Fibroblast of gingiva (primary cell): ENCODE measurements around the gene GMDS.
A peak's percentile ranks its signal among the peaks of the same experiment; 100 is the strongest.

Source experiments
- DNase-seq: peaks from one replicate; pipeline ENCODE4 v3.0.0-alpha.2; 2011; ENCODE audit warnings: low read depth

Gene GMDS

DNA sequence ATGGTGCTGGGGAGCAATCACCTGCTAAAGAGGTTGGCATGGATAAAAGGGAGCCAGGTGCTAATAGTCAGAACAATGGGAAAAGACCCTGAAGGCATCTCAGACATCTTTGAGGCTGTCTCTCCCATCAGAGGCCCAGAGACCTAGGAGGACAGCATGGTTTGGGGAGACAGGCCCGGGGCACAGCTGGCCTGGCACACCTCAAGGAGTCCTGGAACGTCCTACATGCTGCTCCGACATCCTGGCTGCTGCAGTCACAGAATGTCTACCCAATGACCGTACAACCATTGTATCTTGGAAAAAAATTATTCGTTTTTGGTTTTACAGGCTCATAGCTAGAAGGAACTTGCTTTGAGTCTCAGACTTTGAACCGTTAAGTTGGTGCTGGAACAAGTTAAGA is 4.4 kb downstream of the GMDS start:
- no peak for DNase-seq

DNA sequence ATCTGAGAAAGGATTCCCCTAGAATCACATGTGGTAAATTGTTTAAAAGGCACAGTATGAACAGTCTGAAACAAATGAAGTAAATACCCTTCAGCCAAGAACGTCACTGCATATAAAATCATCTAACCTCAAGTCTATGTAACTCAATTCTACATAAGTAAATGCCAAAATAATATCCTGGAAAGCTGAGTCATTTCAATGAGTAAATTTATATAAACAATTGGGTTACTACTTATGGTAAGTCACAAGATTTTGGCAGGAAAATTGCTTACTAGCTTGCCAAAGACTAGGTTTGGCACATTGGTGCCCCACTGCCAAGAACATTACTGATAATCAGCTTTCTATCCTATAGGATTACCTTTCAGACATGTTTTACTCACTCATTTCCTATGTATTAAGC is 8.4 kb downstream of the GMDS start:
- peak; percentile 96 for DNase-seq

DNA sequence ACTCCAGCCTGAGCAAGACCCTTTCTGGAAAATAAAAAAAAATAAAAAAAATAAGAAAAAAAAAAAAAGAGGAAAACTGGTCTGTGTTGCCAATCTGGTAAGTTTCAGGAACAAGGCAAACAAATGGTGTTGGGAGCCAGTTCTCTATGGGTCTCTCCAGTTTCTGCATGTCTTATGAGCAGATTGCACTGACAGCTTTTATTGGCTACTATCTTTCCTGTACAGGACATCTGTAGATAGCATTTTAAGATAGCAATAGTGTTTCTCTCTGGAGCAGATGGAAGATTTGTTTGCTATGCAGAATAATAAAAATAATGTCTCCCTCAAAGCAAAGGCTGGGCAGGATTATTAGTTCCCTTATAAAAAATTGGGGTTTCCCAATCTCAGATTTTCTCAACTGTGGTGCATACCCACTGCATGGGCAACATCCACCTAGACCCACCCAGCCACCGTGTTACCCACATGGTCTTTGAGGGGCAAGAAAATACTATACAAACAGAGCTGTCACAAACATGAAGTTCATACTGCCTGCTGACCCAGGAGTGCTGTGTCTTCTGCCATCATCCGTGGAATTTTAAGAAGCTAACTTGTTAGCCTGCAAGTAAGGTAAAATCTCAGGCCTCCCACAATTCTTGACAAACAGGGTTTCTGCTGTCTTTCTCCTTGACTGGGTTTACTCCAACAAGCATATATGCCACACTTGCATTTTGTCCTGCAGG is 9.5 kb downstream of the GMDS start:
- no peak for DNase-seq

DNA sequence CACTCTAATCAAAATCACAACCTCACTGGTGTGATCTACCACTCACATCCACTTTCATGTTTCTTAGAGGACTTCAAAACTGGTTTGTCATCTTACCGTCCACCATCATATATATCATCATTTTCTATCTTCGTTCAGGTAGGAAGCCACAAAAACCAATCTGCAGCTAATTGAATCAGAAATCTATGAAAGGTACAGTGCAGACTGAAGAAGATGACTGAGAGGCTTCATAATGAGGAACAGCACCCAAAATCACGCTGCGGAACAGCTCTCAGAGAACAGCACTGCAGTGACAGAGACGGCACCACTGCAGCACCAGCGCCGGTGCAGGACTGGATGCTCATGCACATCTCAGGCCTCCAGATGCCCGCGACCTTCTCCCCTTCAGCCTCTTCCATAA is 13.0 kb downstream of the GMDS start:
- DNase-seq: no peak

DNA sequence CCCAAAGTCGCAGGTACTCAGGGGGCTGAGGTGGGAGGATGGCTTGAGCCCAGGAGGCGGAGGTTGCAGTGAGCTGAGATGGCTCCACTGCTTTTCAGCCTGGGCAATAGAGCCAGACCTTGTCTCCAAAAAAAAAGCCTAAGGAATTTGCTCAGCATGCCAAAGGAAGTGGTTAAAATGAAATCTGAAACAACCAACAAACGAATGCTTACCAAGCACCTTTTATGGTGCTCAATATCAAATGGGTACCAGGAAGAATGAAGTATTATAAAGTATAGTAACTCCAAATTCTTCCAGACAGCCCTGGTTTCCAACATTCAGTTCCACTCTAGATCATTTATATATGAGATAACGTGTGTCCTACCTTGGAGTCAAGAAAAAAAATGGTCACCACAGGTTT is 14.0 kb downstream of the GMDS start:
- DNase-seq: peak; percentile 35

DNA sequence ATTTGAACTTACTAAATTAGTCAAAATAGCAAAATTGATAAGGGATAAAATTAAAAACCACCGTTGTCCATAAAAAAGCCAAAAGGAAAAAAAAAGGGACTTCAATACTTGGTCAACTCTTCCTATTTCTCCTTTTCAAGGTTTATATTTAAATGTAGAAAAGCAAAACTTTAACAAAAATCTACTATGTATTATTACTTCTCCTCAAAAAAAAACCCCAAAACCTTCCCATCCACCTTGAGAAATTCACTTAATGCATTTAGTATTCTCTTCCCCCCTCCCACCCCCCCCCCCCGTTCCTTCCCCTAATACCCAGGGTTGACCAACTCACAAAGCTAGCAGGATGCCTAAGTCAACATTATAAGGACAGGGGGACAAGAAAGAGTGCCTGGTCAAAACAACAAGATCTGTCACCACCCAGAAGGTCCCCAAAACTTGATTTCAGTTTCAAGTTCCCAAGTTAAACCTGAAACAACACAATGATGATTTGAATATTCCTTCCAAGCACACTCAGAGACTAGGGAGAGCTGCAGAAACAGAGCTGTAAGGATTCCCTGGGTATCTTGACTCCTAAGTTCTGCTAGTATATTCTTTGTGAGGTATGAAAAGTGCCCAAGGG is 14.6 kb downstream of the GMDS start:
- no peak for DNase-seq

DNA sequence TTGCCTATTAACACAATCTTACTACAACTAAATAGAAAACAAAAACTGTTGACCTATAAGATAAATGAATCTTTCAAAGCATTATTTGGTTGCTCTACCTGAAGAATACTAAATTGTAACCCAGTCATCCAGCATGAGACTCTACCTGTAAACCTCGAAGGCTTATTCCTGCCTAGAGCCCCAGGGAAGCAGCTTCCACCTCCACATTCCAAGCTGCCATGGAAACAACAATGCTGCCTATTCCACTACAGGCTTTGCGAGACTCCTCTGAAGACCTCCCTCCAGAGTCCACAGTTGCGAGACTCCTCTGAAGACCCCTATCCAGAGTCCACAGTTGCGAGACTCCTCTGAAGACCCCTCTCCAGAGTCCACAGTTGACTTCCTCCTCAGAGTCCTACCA is 15.7 kb downstream of the GMDS start:
- no peak for DNase-seq

DNA sequence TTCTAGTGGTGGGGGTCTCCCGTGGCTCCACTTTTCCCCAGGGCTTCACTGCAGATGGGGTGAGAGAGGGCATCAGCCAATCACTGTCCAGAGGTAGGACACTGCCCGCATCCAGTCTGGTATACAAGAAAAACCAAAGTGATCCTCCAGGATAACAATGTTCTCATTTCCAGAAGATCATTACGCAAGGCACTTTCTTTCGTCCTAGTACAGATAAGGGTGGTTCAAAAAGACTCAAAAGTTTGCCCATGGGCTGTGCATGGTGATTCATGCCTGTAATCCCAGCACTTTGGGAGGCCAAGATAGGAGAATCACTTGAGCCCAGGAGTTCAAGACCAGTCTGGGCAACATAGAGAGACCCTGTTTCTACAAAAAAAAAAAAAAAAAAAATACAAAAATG is 16.4 kb downstream of the GMDS start:
- DNase-seq: no peak

DNA sequence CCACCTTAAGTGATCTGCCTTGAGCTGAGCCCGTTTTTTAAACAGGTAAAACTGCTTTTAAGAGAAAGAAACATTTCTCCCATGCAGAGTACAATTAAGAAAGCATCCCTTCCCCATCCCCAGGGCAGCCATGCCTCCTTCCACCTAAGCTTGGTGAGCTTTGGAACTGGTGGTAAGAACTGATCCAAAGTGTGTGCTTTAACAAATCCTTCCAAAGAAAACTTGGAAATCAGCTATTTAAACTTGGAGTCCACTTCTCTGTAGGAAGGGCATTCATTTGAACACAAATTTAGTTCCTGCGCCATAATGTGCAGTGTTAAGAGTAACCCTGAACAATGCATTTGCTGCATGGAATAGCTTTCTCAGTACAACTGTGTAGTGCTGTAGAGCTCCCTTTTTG is 17.0 kb downstream of the GMDS start:
- DNase-seq: no peak

DNA sequence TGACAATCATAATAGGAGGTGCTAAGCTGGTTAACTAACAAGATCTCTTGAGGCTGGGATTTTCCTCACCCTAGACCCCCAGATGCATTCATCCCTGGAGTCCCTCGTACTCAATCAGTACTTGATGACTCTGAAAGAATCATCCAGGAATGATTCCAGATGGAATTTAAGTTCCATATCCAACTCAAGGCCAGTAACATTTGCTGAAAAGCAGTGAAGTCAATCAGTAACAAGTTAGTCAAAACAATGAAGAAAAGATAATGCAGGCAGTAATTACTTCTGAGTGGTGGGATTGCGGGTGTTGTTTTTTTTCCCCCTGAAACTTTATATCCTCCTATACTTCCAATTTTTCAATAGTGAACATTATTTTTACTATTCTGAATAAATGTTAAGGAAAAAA is 18.6 kb downstream of the GMDS start:
- DNase-seq: no peak

DNA sequence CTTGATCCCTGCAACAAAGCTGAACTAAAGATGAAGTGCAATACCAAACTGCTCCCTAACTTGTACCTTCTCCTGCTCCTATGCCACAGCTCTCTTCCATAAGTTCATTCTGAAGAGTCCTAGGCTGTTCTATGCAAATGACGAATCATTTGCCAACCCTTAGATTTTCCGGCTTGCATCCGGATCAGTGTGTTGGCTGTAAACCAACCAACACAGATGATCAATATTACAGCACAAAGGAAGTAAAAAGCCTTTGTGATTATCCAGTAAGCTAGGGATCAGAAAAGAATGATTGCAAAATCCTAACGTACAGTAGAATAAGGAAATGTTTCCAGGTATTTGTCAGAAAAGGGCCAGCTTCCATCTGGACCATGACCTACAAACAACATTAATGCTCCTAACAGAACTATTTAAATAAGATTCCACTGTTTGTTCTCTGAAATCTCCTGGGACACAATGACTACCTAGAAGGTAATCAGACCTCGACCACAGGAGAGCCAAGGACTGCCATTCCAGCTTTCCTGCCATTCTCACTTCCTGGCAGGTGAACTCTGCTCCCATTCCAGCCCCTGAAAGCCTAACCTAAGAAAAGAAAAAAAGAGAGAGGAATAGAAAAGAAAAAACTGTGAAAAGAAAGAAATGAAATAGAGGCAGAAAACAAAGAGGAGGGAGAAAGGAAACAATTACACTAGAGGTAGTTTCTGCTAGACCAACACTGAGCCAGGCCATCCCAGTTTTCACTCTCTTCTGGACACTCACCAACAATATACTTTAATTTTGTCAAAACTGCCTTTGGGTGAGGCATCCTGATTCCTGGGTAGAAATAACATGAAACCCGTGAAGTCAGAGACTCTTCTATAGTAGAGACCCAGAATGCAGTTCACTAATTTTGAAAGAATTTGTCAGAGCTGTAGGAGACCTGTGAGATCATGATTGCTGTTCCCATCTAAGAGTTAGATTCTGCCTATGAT is 19.7 kb downstream of the GMDS start:
- peak; percentile 31 for DNase-seq

DNA sequence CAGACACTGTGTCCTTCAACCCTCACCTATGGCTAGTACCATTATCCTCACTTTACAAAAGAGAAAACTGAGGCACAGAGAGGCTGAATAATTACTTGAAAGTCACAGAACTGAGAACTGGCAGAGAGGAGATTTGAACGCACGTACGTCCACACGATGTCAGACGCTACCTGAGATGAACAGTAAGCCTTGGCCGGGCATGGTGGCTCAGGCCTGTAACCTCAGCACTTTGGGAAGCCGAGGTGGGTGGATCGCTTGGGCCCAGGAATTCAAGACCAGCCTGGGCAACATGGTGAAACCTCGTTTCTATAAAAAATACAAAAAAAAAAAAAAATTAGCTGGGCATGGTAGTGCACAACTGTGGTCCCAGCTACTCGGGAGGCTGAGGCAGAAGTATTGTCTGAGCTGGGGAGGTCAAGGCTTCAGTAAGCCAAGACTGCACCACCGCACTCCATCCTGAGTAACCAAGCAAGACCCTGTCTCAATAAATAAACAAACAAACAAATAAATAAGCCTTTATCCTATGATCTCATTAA is 20.5 kb downstream of the GMDS start:
- no peak for DNase-seq

DNA sequence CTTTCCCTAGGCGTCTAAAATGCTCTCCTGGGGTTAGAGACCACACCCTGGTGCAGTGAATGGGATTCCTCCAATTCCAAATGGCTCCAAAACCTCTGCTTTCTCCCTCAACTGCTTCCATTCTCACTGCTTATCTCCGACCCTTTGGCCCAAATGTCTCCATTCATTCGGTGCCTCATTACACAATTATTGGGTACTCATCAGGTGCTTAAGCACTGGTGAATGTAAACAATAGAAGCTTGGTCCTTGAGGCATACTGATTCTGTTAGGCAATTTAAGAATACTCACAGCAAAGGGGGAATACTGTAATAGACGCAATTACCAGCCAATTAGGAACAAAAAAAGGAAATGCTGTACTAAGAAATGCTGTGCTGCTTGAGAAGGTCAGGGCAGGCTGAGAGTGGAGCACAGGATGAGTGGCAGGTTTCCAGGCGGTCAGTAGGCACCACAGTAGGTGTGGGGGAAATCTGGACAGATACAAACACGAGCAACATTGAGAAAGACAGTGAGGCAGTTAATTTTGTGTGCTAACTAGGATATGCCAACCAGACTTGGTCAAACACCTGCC is 23.0 kb downstream of the GMDS start:
- no peak for DNase-seq

DNA sequence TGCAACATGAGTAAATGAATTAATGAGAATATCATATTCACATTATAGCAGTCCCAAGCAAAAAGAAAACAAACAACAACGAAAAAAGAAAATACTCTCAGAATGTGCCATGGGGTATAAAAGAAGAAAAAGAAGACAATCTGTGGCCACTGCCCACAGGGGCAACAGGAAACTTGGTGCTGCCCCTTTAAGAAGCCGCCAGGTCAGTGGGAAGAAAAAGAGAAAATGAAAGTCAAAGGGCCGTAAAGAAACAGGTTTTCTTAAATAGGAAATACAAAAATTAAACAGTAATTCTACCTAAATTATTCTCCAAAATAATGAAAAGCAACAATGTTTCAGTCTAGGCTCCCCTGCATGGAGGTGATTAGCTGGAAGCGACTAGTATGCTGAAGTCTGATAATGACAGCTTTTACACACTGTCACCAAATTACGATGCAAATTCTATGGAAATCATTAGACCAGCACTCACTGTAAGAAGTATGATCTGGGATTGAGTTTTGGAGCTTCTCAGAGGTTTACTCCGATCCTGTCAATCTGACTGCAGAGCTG is 23.6 kb downstream of the GMDS start:
- no peak for DNase-seq

DNA sequence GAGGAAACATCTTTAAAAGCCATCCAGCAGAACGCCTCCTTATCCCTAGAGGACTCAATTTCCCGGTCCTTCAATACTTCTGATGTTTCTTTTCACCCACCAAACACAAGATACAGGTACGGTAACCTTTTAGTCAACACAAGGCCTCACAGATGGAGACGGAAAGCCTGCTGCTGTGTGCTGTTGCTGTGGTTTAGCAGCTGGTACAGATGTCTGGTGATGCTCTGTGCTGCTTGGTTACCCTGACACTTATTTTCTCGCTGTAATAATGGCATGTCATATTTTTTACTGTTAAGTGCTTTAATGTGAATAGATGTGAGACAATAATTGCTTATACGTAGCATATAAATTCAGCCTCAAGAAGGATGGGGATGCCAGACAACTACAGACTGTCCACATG is 25.3 kb downstream of the GMDS start:
- DNase-seq: no peak

DNA sequence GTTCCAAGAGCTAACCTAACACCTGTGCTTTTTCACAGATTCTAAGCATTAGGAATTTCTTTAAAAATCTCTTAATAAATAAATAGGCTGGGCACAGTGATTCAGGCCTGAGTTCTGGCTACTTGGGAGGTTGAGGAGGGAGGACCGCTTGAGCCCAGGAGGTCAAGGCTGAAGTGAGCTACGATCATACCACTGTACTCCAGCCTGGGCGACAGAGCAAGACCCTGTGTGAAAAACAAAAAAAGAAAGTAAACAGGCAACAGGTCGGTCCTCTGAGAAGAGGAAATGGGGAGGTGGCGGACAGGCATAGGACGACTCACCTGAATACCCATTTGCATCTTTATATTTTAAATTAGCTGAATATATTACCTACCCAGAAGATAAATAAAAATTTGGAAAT is 26.5 kb downstream of the GMDS start:
- DNase-seq: no peak

DNA sequence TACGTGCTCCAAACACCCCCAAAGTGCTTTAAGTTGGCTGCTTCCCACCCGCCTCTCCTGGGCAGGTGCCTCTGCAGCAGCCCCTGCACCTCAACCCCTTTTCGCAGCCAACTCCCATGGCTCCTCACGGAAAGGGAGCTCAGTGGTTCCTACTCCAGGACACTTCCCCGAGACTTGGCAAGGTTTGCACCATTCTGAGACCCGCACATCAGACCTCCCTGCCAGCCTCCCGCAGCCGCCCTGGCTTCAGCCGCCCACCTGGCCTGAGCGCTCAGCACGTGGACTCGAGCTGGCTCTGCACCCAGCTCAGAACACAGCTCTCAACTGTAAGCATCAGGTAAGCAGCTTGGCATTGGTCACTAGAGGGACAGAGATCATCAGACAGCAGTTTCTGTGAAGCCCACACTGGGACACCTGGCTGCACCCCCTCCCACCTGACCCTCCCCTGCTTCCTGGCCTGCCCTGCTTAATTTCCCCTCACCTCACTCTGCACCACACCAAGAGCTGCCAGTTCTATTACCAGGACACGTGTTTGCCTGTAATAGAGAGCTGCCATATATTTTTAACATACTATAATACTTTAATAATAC is 28.5 kb downstream of the GMDS start:
- DNase-seq: no peak

DNA sequence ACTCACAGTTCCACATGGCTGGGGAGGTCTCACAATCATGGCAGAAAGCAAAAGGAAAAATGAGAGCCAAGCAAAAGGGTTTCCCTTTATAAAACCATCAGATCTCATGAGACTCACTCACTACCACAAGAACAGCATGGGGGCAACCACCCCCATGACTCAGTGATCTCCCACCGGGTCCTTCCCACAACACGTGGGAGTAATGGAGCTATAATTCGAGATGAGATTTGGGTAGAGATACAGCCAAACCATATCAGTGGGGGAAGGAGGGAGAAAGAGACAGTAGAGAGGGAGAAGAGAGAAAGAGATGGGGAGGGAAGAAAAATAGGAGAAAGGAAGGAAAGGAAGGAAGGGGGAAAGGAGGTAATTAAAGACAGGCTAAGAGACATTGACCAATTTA is 30.1 kb downstream of the GMDS start:
- DNase-seq: no peak

DNA sequence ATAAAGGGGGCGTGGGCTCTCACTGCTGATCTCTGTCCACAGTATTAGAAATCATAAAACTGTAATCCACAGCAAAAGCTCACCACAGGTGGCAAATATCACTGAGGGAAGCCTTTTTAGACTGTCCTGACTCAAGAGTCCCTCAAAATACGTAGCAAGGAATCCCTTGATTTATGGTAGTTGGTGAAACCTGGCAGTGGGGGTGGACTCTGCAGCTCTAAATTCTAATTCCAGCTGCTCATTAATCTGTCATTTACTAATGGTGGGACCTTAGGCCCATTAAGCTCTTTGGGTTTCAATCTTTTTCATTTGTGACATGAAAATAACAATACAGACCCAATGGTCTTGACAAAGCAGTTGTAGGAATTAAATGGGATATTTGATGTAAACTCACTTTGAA is 32.3 kb downstream of the GMDS start:
- no peak for DNase-seq

DNA sequence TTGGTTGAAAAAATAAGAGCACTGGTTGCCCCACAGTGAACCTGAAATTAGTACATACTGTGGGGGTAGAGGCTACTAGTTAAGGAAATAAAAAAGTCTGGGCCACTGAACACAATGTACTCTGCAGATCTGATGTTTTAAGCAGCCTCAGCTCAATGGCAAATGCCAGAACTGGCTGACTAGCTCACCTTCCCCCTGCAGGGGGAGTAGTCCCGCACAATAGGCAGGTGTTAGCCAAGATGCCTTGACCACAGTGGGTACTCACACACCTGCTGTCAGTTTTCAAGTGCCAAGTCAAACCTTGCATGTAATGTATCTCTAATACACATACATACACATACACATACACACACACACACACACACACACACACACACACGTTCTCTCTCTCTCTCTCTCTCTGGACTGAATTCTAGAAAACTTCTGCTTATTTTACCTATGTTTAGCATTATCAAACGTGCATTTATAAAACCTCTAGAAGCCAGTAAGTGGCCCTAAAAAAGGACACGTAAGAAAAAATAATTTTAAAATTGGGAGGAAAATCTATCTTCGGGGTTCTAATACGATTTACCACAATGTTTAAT is 36.1 kb downstream of the GMDS start:
- DNase-seq: no peak

DNA sequence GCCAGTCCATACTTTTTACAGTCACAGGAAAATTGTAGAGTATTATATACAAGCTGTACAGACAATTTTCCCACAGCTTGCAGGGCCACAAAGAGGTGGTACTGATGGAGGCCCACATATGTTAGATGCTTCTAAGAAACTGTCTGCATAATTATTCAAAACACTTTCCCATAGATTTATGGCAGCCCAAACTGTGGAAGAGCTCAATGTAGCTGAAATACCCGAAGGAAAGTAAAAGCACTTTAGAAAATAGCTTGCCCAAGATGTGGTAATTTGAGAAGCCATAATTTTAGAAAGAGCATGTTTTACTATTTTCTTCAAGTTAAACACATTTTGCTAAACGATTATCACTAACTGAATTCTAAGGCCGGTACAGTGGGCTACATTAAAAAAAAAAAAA is 36.9 kb downstream of the GMDS start:
- DNase-seq: no peak
